HepG2 (cell line): ENCODE results near the gene SYT9. TPM values are rescaled to one million over a fixed set of nuclear protein-coding genes. Genes with fewer than 3 reads are reported as not detected.

Experiments
- ATAC-seq: fragments of 200-7000 bp; cut with Tn5 transposase; 3 replicates; pipeline ENCODE4 v1.9.1; 2020; ENCODE audit warnings: mild to moderate bottlenecking, moderate library complexity
- BruUV-seq: library from RNA; stranded (reverse); fragments of 400-500 nt; replicated peaks from 2 replicates; lab custom pipeline; 2021; lab: Mats Ljungman, UMichigan
- CTCF ChIA-PET: fragments of 300-600 bp; formaldehyde crosslinking; extraction: SDS; loops from one replicate; lab custom pipeline; 2021; ENCODE audit warnings: low total read pairs, inconsistent platforms, low intra/inter-chr PET ratio; lab: Yijun Ruan, JAX
- POLR2A ChIA-PET: fragments of 350-600 bp; sonication (Branson Sonifier 250); formaldehyde crosslinking; loops from one replicate; lab custom pipeline; 2020; ENCODE audit warnings: antibody characterized with exemption, inconsistent platforms; lab: Yijun Ruan, JAX
- DNase-seq: peaks from one replicate; pipeline ENCODE4 v3.0.0-alpha.2; 2015; ENCODE audit warnings: low spot score
- FAIRE-seq: peaks from 3 replicates; lab custom pipeline; 2011; peaks lifted over from hg19 to GRCh38; lab: Jason Lieb, UNC
- H2AFZ ChIP-seq: one replicate; pipeline ENCODE4 v1.6.1; 2011; ENCODE audit warnings: low read length, inconsistent platforms
- H3K27ac ChIP-seq: fragments of 300-600 bp; 3 replicates; pipeline ENCODE4 v1.8.0; 2011; ENCODE audit warnings: mixed run types, mild to moderate bottlenecking, mixed read lengths, low read length, inconsistent platforms; ENCODE audit not compliant: insufficient read depth; ENCODE audit errors: extremely low read length
- H3K27me3 ChIP-seq, 2 experiments: fragments of 200-600 bp in 1 of 2; 2 replicates in 1 of 2; 3 replicates in 1 of 2; pipeline versions ENCODE4 v1.6.0 to v1.8.0; 2011; ENCODE audit warnings: low read length in 2 of 2, mild to moderate bottlenecking in 2 of 2, moderate library complexity in 2 of 2, inconsistent platforms in 1 of 2; ENCODE audit not compliant: insufficient read depth in 2 of 2, control insufficient read depth in 1 of 2
- H3K36me3 ChIP-seq, 2 experiments: fragments of 200-600 bp in 1 of 2; replicated peaks in 1 of 2; 2 replicates in 1 of 2; 3 replicates in 1 of 2; pipeline versions ENCODE4 v1.5.1 to v1.8.0; 2011; ENCODE audit warnings: low read length in 2 of 2, inconsistent platforms in 1 of 2; ENCODE audit not compliant: insufficient read depth in 2 of 2, control insufficient read depth in 1 of 2
- H3K4me1 ChIP-seq: 2 replicates; pipeline ENCODE4 v1.5.1; 2012; ENCODE audit warnings: low read length, inconsistent platforms; ENCODE audit not compliant: insufficient read depth
- H3K4me2 ChIP-seq: 2 replicates; pipeline ENCODE4 v1.6.0; 2011; ENCODE audit warnings: low read depth, low read length, inconsistent platforms
- H3K4me3 ChIP-seq, 3 experiments: fragments of 200-600 bp in 1 of 3; sonication (generic), shearing (Covaris generic) in 1 of 3; replicated peaks in 1 of 3; 2 replicates each; pipeline ENCODE4 v1.5.1; 2011 to 2016; ENCODE audit warnings: low read length in 3 of 3, inconsistent platforms in 2 of 3, low read depth in 2 of 3, mild to moderate bottlenecking in 2 of 3, control low read depth in 1 of 3, mixed read lengths in 1 of 3; ENCODE audit not compliant: insufficient read depth in 1 of 3
- H3K79me2 ChIP-seq: one replicate; pipeline ENCODE4 v1.6.1; 2011; ENCODE audit warnings: low read length, inconsistent platforms; ENCODE audit not compliant: insufficient read depth
- H3K9ac ChIP-seq: 2 replicates; pipeline ENCODE4 v1.6.0; 2011; ENCODE audit warnings: mild to moderate bottlenecking, low read depth, low read length, inconsistent platforms; ENCODE audit not compliant: insufficient read depth
- H3K9me3 ChIP-seq: 2 replicates; pipeline ENCODE4 v1.5.1; 2012; ENCODE audit warnings: mild to moderate bottlenecking, low read length
- H4K20me1 ChIP-seq: 2 replicates; pipeline ENCODE4 v1.6.0; 2011; ENCODE audit warnings: inconsistent platforms, mild to moderate bottlenecking, low read length, moderate library complexity; ENCODE audit not compliant: insufficient read depth
- FOXM1 ChIP-seq: sonication (generic); formaldehyde crosslinking; IDR thresholded peaks from 2 replicates; pipeline ENCODE4 v1.5.0; 2020; ENCODE audit warnings: missing genetic modification reagents
- MAFG ChIP-seq: sonication (generic); formaldehyde crosslinking; IDR thresholded peaks from 2 replicates; pipeline ENCODE4 v1.5.1; 2020; ENCODE audit warnings: mild to moderate bottlenecking, missing genetic modification reagents
- SAFB2 ChIP-seq: sonication (generic); formaldehyde crosslinking; IDR thresholded peaks from 2 replicates; pipeline ENCODE4 v1.5.1; 2020; ENCODE audit warnings: missing genetic modification reagents, low read depth, mild to moderate bottlenecking, borderline replicate concordance
- SETDB1 ChIP-seq: sonication (generic); formaldehyde crosslinking; IDR thresholded peaks from 2 replicates; pipeline ENCODE4 v1.5.1; 2020; ENCODE audit warnings: missing genetic modification reagents, mild to moderate bottlenecking, borderline replicate concordance
- SMARCE1 ChIP-seq: fragments of 450-650 bp; IDR thresholded peaks from 2 replicates; pipeline ENCODE4 v1.6.1; 2017; ENCODE audit warnings: borderline replicate concordance
- TBP ChIP-seq: sonication (generic); formaldehyde crosslinking; IDR thresholded peaks from 2 replicates; pipeline ENCODE4 v1.5.0; 2020; ENCODE audit warnings: missing genetic modification reagents
- TSC22D2 ChIP-seq: sonication (generic); formaldehyde crosslinking; IDR thresholded peaks from 2 replicates; pipeline ENCODE4 v1.5.1; 2020; ENCODE audit warnings: missing genetic modification reagents, mild to moderate bottlenecking, borderline replicate concordance
- YEATS4 ChIP-seq: sonication (generic); formaldehyde crosslinking; IDR thresholded peaks from 2 replicates; pipeline ENCODE4 v1.4.0; 2020; ENCODE audit warnings: missing genetic modification reagents, borderline replicate concordance
- ZFP62 ChIP-seq: sonication (generic); formaldehyde crosslinking; IDR thresholded peaks from 2 replicates; pipeline ENCODE4 v1.4.0; 2020; ENCODE audit warnings: missing genetic modification reagents
- ZNF143 ChIP-seq: sonication (generic); formaldehyde crosslinking; IDR thresholded peaks from 2 replicates; pipeline ENCODE4 v1.4.0; 2020; ENCODE audit warnings: missing genetic modification reagents
- ZNF230 ChIP-seq: sonication (generic); formaldehyde crosslinking; IDR thresholded peaks from 2 replicates; pipeline ENCODE4 v1.4.0; 2020; ENCODE audit warnings: mild to moderate bottlenecking, missing genetic modification reagents
- ZNF615 ChIP-seq: sonication (generic); formaldehyde crosslinking; IDR thresholded peaks from 2 replicates; pipeline ENCODE4 v1.5.0; 2020; ENCODE audit warnings: mild to moderate bottlenecking, missing genetic modification reagents, borderline replicate concordance
- ZNF709 ChIP-seq: sonication (generic); formaldehyde crosslinking; IDR thresholded peaks from 2 replicates; pipeline ENCODE4 v1.5.0; 2020; ENCODE audit warnings: mild to moderate bottlenecking, missing genetic modification reagents
- ZZZ3 ChIP-seq: sonication (generic); formaldehyde crosslinking; IDR thresholded peaks from 2 replicates; pipeline ENCODE4 v1.4.0; 2020; ENCODE audit warnings: missing genetic modification reagents, mild to moderate bottlenecking, borderline replicate concordance
- WGBS: methylation state at CpG from one replicate; pipeline ENCODE4 v1.1.6; 2017; ENCODE audit warnings: low lambda C conversion rate; 5-methylcytosine and 5-hydroxymethylcytosine counted together
- in situ Hi-C: cut with HindIII; loops from 2 replicates; pipeline ENCODE4 v1.10.0; 2017; ENCODE audit warnings: low pct_unique_long_range_greater_than_20kb; ENCODE audit not compliant: extremely low pct_ligation_motif_present
- intact Hi-C: fragments of 100-400 bp; cut with micrococcal nuclease; formaldehyde crosslinking; loops from one replicate; pipeline ENCODE4 v1.10.0; 2022; ENCODE audit not compliant: unreplicated experiment
- polyA plus RNA-seq, 8 experiments: library from polyadenylated mRNA; depleted of rRNA in 3 of 8; stranded (reverse) in 7 of 8; unstranded in 1 of 8; fragments of >200 nt; fragmentation: Illumina TruSeq in 4 of 8; extraction: Trizol in 4 of 8; gene quantifications; 2 replicates each; pipeline versions ENCODE4 v1.2.1 to v1.2.3, GENCODE V29; 2011 to 2016; ENCODE audit warnings: low read depth in 4 of 8, missing spikeins in 1 of 8, mixed read lengths in 1 of 8; ENCODE audit not compliant: insufficient read depth in 1 of 8
- total RNA-seq, 5 experiments: library from RNA; depleted of rRNA; stranded (reverse); fragments of >200 nt; fragmentation: Illumina TruSeq; extraction: Trizol; gene quantifications; 2 replicates each; pipeline ENCODE4 v1.2.3, GENCODE V29; 2016; ENCODE audit warnings: low read depth in 1 of 5
- TF ChIP-seq, protein P1 (sequence below): sonication (generic); formaldehyde crosslinking; IDR thresholded peaks from 2 replicates; pipeline ENCODE4 v1.4.0; 2020; ENCODE audit warnings: missing genetic modification reagents
- TF ChIP-seq, protein P2 (sequence below), 2 experiments: sonication (generic) in 1 of 2; formaldehyde crosslinking in 1 of 2; IDR thresholded peaks; 2 replicates each; pipeline versions ENCODE4 v1.4.0 to v1.6.1; 2016 to 2020; ENCODE audit warnings: borderline replicate concordance in 1 of 2, low read depth in 1 of 2, mild to moderate bottlenecking in 1 of 2, missing genetic modification reagents in 1 of 2
- TF ChIP-seq, protein P3 (sequence below): sonication (generic); formaldehyde crosslinking; IDR thresholded peaks from 2 replicates; pipeline ENCODE4 v1.5.1; 2020; ENCODE audit warnings: missing genetic modification reagents, mild to moderate bottlenecking, borderline replicate concordance
- TF ChIP-seq, protein P4 (sequence below): fragments of 450-650 bp; IDR thresholded peaks from 2 replicates; pipeline ENCODE4 v1.6.1; 2016

The SYT9 gene
- total and polyA plus RNA-seq, 2 of the 13 experiments (the other 11 are each of a cell fraction or from before 2014, with no cell fraction given): not detected

DNA sequence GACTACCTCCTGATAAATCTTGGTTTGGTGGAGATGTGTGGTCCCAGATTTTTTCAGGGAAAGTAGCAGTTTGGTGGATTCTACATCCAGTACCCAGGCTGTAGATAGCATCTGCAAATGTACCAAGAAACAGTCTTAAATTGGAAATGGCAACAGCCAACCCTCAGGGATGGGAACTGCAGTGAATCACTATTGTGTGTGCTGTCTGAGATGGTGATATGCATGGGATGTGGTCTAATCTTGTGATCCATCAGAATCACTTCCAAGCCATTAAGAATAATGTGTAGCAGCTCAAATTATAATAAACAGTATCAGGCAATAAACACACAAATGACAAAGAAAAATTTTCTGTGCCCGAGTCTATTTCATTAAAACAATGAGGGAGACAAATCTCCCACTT, 237.0 kb downstream of the SYT9 start:
- DNase-seq (no peak), ATAC-seq (no peak), FAIRE-seq (no peak)
- BruUV-seq: no TSS peak
- H2AFZ ChIP-seq: no peak overlapping the region
- H3K4me1 ChIP-seq: peaks cover 17% of the 10 kb centered on the region
- H4K20me1 ChIP-seq: no peaks in the 10 kb centered on the region
- no peak for TF ChIP-seq ZNF143 (CRISPR knock-in tag)
- TF ChIP-seq, protein P1, sequence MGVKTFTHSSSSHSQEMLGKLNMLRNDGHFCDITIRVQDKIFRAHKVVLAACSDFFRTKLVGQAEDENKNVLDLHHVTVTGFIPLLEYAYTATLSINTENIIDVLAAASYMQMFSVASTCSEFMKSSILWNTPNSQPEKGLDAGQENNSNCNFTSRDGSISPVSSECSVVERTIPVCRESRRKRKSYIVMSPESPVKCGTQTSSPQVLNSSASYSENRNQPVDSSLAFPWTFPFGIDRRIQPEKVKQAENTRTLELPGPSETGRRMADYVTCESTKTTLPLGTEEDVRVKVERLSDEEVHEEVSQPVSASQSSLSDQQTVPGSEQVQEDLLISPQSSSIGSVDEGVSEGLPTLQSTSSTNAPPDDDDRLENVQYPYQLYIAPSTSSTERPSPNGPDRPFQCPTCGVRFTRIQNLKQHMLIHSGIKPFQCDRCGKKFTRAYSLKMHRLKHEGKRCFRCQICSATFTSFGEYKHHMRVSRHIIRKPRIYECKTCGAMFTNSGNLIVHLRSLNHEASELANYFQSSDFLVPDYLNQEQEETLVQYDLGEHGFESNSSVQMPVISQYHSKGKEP (CRISPR knock-in tag): no peak
- no peak for TF ChIP-seq SETDB1
- TF ChIP-seq, protein P2, sequence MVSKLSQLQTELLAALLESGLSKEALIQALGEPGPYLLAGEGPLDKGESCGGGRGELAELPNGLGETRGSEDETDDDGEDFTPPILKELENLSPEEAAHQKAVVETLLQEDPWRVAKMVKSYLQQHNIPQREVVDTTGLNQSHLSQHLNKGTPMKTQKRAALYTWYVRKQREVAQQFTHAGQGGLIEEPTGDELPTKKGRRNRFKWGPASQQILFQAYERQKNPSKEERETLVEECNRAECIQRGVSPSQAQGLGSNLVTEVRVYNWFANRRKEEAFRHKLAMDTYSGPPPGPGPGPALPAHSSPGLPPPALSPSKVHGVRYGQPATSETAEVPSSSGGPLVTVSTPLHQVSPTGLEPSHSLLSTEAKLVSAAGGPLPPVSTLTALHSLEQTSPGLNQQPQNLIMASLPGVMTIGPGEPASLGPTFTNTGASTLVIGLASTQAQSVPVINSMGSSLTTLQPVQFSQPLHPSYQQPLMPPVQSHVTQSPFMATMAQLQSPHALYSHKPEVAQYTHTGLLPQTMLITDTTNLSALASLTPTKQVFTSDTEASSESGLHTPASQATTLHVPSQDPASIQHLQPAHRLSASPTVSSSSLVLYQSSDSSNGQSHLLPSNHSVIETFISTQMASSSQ (IDR thresholded peaks at IDR 0.05; ENCODE audit: low read depth): no peak
- TF ChIP-seq, protein P2 (CRISPR knock-in tag; IDR thresholded peaks at IDR 0.05; ENCODE audit: borderline replicate concordance): no peak
- TF ChIP-seq ZNF615: no peak
- TF ChIP-seq ZNF709 (CRISPR knock-in tag): no peak
- no peak for TF ChIP-seq SAFB2 (CRISPR knock-in tag)
- TF ChIP-seq TSC22D2 (CRISPR knock-in tag): no peak
- TF ChIP-seq, protein P3, sequence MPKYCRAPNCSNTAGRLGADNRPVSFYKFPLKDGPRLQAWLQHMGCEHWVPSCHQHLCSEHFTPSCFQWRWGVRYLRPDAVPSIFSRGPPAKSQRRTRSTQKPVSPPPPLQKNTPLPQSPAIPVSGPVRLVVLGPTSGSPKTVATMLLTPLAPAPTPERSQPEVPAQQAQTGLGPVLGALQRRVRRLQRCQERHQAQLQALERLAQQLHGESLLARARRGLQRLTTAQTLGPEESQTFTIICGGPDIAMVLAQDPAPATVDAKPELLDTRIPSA: no peak
- no peak for TF ChIP-seq ZNF230
- no peak for TF ChIP-seq YEATS4 (CRISPR knock-in tag)
- TF ChIP-seq, protein P4, sequence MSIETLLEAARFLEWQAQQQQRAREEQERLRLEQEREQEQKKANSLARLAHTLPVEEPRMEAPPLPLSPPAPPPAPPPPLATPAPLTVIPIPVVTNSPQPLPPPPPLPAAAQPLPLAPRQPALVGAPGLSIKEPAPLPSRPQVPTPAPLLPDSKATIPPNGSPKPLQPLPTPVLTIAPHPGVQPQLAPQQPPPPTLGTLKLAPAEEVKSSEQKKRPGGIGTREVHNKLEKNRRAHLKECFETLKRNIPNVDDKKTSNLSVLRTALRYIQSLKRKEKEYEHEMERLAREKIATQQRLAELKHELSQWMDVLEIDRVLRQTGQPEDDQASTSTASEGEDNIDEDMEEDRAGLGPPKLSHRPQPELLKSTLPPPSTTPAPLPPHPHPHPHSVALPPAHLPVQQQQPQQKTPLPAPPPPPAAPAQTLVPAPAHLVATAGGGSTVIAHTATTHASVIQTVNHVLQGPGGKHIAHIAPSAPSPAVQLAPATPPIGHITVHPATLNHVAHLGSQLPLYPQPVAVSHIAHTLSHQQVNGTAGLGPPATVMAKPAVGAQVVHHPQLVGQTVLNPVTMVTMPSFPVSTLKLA: no peak
- TF ChIP-seq ZZZ3: no peak
- TF ChIP-seq MAFG (CRISPR knock-in tag): no peak
- no peak for TF ChIP-seq TBP
- no peak for TF ChIP-seq ZFP62 (CRISPR knock-in tag)
- TF ChIP-seq SMARCE1: no peak
- no peak for TF ChIP-seq FOXM1
- ChIA-PET POLR2A (no interaction called here), CTCF (no interaction called here)
- H3K79me2 ChIP-seq: no peaks in the 10 kb centered on the region
- H3K27me3 ChIP-seq: no peaks in the 10 kb centered on the region
- intact Hi-C loops (no loop called here), in situ Hi-C loops (no loop called here)
- H3K27ac ChIP-seq: no peak overlapping the region
- no peak overlapping the region for H3K4me2 ChIP-seq
- H3K9me3 ChIP-seq: no peaks in the 10 kb centered on the region
- WGBS: 30% methylated on average over 1 of the region's 1 CpG
- no peak overlapping the region for H3K9ac ChIP-seq
- H3K4me3 ChIP-seq: no peak overlapping the region
- H3K36me3 ChIP-seq: no peaks in the 10 kb centered on the region
